WTC11 (cell line): Measurements from ENCODE around the gene DNAJA4. TPM values are rescaled to one million over a fixed set of nuclear protein-coding genes. Genes with fewer than 3 reads are reported as not detected.

Source experiments
- ATAC-seq: fragments of 200-7000 bp; cut with Tn5 transposase; 2 replicates; pipeline ENCODE4 v1.10.0; 2021; ENCODE audit warnings: mild to moderate bottlenecking, moderate library complexity
- CTCF ChIA-PET: fragments of 300-600 bp; sonication (Branson Sonifier 250); formaldehyde crosslinking; loops from one replicate; lab custom pipeline; 2021; ENCODE audit warnings: antibody characterized with exemption; lab: Charles Lee
- POLR2A ChIA-PET: fragments of 350-600 bp; sonication (Branson Sonifier 250); formaldehyde crosslinking; loops from one replicate; lab custom pipeline; 2021; ENCODE audit warnings: antibody characterized with exemption; lab: Charles Lee
- DNase-seq: peaks from one replicate; pipeline ENCODE4 v3.0.0; 2021; ENCODE audit warnings: low spot score
- H3K27ac Mint-ChIP-seq: 2 replicates; pipeline ENCODE4 v1.8.0; 2021; ENCODE audit warnings: mixed read lengths
- H3K27me3 Mint-ChIP-seq: 2 replicates; pipeline ENCODE4 v1.8.0; 2021; ENCODE audit warnings: low read depth, mild to moderate bottlenecking, moderate library complexity, mixed read lengths
- H3K36me3 Mint-ChIP-seq: 2 replicates; pipeline ENCODE4 v1.8.0; 2021; ENCODE audit warnings: mixed read lengths
- H3K4me1 Mint-ChIP-seq: 2 replicates; pipeline ENCODE4 v1.8.0; 2022; ENCODE audit warnings: mixed read lengths
- H3K4me3 Mint-ChIP-seq: 2 replicates; pipeline ENCODE4 v1.8.0; 2021; ENCODE audit warnings: mild to moderate bottlenecking, moderate library complexity, mixed read lengths
- H3K9me3 Mint-ChIP-seq: 2 replicates; pipeline ENCODE4 v1.8.0; 2021; ENCODE audit warnings: mixed read lengths
- ATF6 ChIP-seq: sonication (generic); formaldehyde crosslinking; IDR thresholded peaks from 2 replicates; pipeline ENCODE4 v1.8.1; 2023; ENCODE audit warnings: mild to moderate bottlenecking, missing genetic modification reagents
- CREM ChIP-seq: sonication (generic); formaldehyde crosslinking; IDR thresholded peaks from 2 replicates; pipeline ENCODE4 v1.8.1; 2022; ENCODE audit warnings: mild to moderate bottlenecking, missing genetic modification reagents, moderate library complexity
- E2F1 ChIP-seq: sonication (generic); formaldehyde crosslinking; IDR thresholded peaks from 2 replicates; pipeline ENCODE4 v1.8.0; 2022; ENCODE audit warnings: mild to moderate bottlenecking, missing genetic modification reagents
- ELF4 ChIP-seq: sonication (generic); formaldehyde crosslinking; IDR thresholded peaks from 2 replicates; pipeline ENCODE4 v1.8.1; 2022; ENCODE audit warnings: low read depth, mild to moderate bottlenecking, moderate library complexity, missing genetic modification reagents
- GTF2I ChIP-seq: fragments of 250-450 bp; sonication (Bioruptor Pico); conservative IDR thresholded peaks from 2 replicates; pipeline ENCODE4 v1.4.0; 2021; ENCODE audit warnings: mild to moderate bottlenecking
- HMGA2 ChIP-seq: fragments of 250-450 bp; sonication (Bioruptor Pico); IDR thresholded peaks from 2 replicates; pipeline ENCODE4 v1.4.0; 2021; ENCODE audit warnings: mild to moderate bottlenecking, moderate library complexity
- JUN ChIP-seq: sonication (generic); formaldehyde crosslinking; IDR thresholded peaks from 2 replicates; pipeline ENCODE4 v1.8.0; 2023; ENCODE audit warnings: mild to moderate bottlenecking, missing genetic modification reagents
- MLX ChIP-seq: sonication (generic); formaldehyde crosslinking; IDR thresholded peaks from 2 replicates; pipeline ENCODE4 v1.8.1; 2023; ENCODE audit warnings: mild to moderate bottlenecking, missing genetic modification reagents, moderate library complexity
- MYBL2 ChIP-seq: sonication (generic); formaldehyde crosslinking; IDR thresholded peaks from 2 replicates; pipeline ENCODE4 v1.8.1; 2023; ENCODE audit warnings: mild to moderate bottlenecking, moderate library complexity, missing genetic modification reagents
- NFYB ChIP-seq: sonication (generic); formaldehyde crosslinking; conservative IDR thresholded peaks from 2 replicates; pipeline ENCODE4 v1.8.0; 2022; ENCODE audit warnings: low read depth, missing genetic modification reagents
- NR2C2 ChIP-seq: sonication (generic); formaldehyde crosslinking; IDR thresholded peaks from 2 replicates; pipeline ENCODE4 v1.8.0; 2022; ENCODE audit warnings: mild to moderate bottlenecking, missing genetic modification reagents
- PREB ChIP-seq: sonication (generic); formaldehyde crosslinking; IDR thresholded peaks from 2 replicates; pipeline ENCODE4 v1.8.1; 2022; ENCODE audit warnings: mild to moderate bottlenecking, missing genetic modification reagents, moderate library complexity, borderline replicate concordance
- SMAD4 ChIP-seq: sonication (generic); formaldehyde crosslinking; IDR thresholded peaks from 2 replicates; pipeline ENCODE4 v1.8.0; 2022; ENCODE audit warnings: mild to moderate bottlenecking, missing genetic modification reagents
- TEAD4 ChIP-seq: sonication (generic); formaldehyde crosslinking; IDR thresholded peaks from 2 replicates; pipeline ENCODE4 v1.8.0; 2022; ENCODE audit warnings: mild to moderate bottlenecking, missing genetic modification reagents
- USF1 ChIP-seq: sonication (generic); formaldehyde crosslinking; IDR thresholded peaks from 2 replicates; pipeline ENCODE4 v1.8.0; 2022; ENCODE audit warnings: mild to moderate bottlenecking, missing genetic modification reagents
- USF2 ChIP-seq: sonication (generic); formaldehyde crosslinking; IDR thresholded peaks from 2 replicates; pipeline ENCODE4 v1.8.1; 2023; ENCODE audit warnings: mild to moderate bottlenecking, missing genetic modification reagents, moderate library complexity
- ZMAT4 ChIP-seq: fragments of 250-450 bp; sonication (Bioruptor Pico); IDR thresholded peaks from 2 replicates; pipeline ENCODE4 v1.9.0; 2021; ENCODE audit warnings: mild to moderate bottlenecking
- ZNF121 ChIP-seq: sonication (generic); formaldehyde crosslinking; IDR thresholded peaks from 2 replicates; pipeline ENCODE4 v1.8.0; 2023; ENCODE audit warnings: missing genetic modification reagents
- ZNF263 ChIP-seq: sonication (generic); formaldehyde crosslinking; IDR thresholded peaks from 2 replicates; pipeline ENCODE4 v1.8.1; 2022; ENCODE audit warnings: low read depth, mild to moderate bottlenecking, moderate library complexity, missing genetic modification reagents
- ZNF317 ChIP-seq: sonication (generic); formaldehyde crosslinking; IDR thresholded peaks from 2 replicates; pipeline ENCODE4 v1.8.1; 2023; ENCODE audit warnings: low read depth, mild to moderate bottlenecking, moderate library complexity, missing genetic modification reagents, borderline replicate concordance
- total RNA-seq: library from RNA; stranded (reverse); gene quantifications from 3 replicates; pipeline ENCODE4 v1.2.3, GENCODE V29; 2021

DNAJA4 gene
- total RNA-seq, 1 experiment from 2014 or later, result 7.8 TPM

- TF ChIP-seq GTF2I (CRISPR knock-in tag), result no peak
Observed at GRCh38 chr15:78243058-78243457, 21.3 kb upstream of the DNAJA4 start (continued).

GRCh38 chr15:78243491-78243941 lies 20.8 kb upstream of the DNAJA4 start:
- peak overlapping the region; percentile 83; the same call in 1 of the 2 replicates for H3K27ac Mint-ChIP-seq
- TF ChIP-seq USF2 (CRISPR knock-in tag) (no peak), ZNF121 (CRISPR knock-in tag) (peak; percentile 88; the same call in 1 of the 2 replicates)
- TF ChIP-seq, all 79 proteins: peak for 1
- Mint-ChIP-seq H3K4me3 (no peak overlapping the region), H3K9me3 (peaks cover 13% of the 10 kb centered on the region), H3K4me1 (peaks cover 30% of the 10 kb centered on the region), H3K27me3 (peaks cover 3% of the 10 kb centered on the region), H3K36me3 (peaks cover 5% of the 10 kb centered on the region)
- ATAC-seq (peak; percentile 83), DNase-seq (peak; percentile 66)
- POLR2A ChIA-PET, result no interaction called here
- CTCF ChIA-PET, result interaction anchor here (1.2 to 4.7 kb wide), 6 partner anchors 23 to 243 kb away, joined by 3 to 46 read pairs (median 7); partner anchors contain the start of gene CIB2

GRCh38 chr15:78244101-78244500 lies 20.3 kb upstream of the DNAJA4 start:
- no peak overlapping the region for H3K27ac Mint-ChIP-seq
- CTCF ChIA-PET, result interaction anchor here (1.6 to 2.3 kb wide), 2 partner anchors 131 to 136 kb away, joined by 4 to 9 read pairs; no protein-coding TSS in a partner anchor
- H3K27me3 Mint-ChIP-seq, result peaks cover 3% of the 10 kb centered on the region
- H3K4me1 Mint-ChIP-seq, result peaks cover 30% of the 10 kb centered on the region
- H3K9me3 Mint-ChIP-seq, result peaks cover 13% of the 10 kb centered on the region
- no peak overlapping the region for H3K4me3 Mint-ChIP-seq
- DNase-seq (no peak), ATAC-seq (no peak)
- H3K36me3 Mint-ChIP-seq, result peaks cover 5% of the 10 kb centered on the region
- no peak for TF ChIP-seq CREM (CRISPR knock-in tag)
- no peak for TF ChIP-seq MYBL2
- TF ChIP-seq USF1 (CRISPR knock-in tag), result no peak
- no peak for TF ChIP-seq ATF6 (CRISPR knock-in tag)
- TF ChIP-seq JUN (CRISPR knock-in tag), result no peak
- TF ChIP-seq MLX (CRISPR knock-in tag), result no peak
- no peak for TF ChIP-seq GTF2I (CRISPR knock-in tag)
- TF ChIP-seq HMGA2, result no peak
- TF ChIP-seq NR2C2 (CRISPR knock-in tag), result no peak
- no peak for TF ChIP-seq E2F1 (CRISPR knock-in tag)
- no peak for TF ChIP-seq ELF4
- no peak for TF ChIP-seq ZNF317 (CRISPR knock-in tag)
- no peak for TF ChIP-seq ZMAT4 (CRISPR knock-in tag)
- no peak for TF ChIP-seq ZNF121 (CRISPR knock-in tag)
- TF ChIP-seq SMAD4 (CRISPR knock-in tag), result no peak
- no peak for TF ChIP-seq TEAD4 (CRISPR knock-in tag)
- TF ChIP-seq NFYB (CRISPR knock-in tag), result no peak
- no peak for TF ChIP-seq PREB (CRISPR knock-in tag)
- no peak for TF ChIP-seq ZNF263
- POLR2A ChIA-PET, result interaction anchor here (0.6 kb wide), 1 partner anchor 67 kb away, joined by 3 read pairs; no protein-coding TSS in a partner anchor
